IPS-18c (cell line): Measurements from ENCODE around the gene COMMD1.
"Not testable (repeated sequence)": the region's sequence is repeated elsewhere in the genome, so short reads cannot be mapped to it uniquely, and the experiment has no call there.

Experiments
- H3K4me3 ChIP-seq: 2 replicates; pipeline ENCODE4 v1.7.0; 2013; ENCODE audit warnings: low read depth, mild to moderate bottlenecking, low read length, moderate library complexity; ENCODE audit not compliant: insufficient read depth
- H3K9me3 ChIP-seq: one replicate; pipeline ENCODE4 v1.6.1; 2013; ENCODE audit warnings: mild to moderate bottlenecking, low read length, moderate library complexity; ENCODE audit not compliant: control insufficient read depth, insufficient read depth

COMMD1 gene

DNA sequence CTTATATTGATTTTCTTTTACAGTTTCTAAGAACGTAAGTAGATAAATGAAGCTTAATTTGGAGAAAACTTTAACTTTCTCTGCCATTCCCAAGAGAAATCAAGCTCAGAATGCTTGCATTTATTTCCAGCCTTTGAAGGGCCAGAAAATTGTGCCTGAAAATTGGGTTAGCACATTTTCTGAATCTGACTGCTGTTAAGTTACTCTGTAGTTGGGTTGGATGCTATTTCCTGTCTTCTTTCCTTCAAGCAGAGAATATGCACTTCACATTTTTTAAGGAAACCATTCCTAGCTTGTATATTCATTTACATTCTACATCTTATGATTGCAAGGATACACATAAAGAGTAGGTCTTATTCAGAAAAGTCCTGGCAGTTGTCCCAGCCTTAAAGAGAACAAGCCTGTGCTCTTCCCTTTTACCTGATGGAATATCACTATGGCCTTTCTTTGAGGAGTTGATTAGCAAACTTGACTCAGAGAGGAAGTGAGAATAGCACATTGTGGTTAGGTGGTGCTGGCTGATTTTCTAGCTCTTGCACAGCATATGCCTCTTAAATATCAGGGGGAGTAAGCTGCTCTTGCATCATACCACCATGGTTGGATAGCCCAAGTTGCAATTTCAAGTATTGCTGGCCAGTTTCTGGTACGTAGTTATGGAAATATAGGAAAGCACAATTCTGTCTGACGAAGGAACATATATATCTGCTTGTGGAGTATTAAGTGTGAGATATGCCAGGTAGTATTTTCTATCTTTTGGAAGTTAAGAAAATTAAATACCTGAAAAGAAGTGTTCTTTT lies 133.7 kb downstream of the COMMD1 start:
- Histone ChIP-seq H3K9me3 (no peaks in the 10 kb centered on the region), H3K4me3 (no peak overlapping the region)

GRCh38 chr2:62040926-62041325 lies 135.5 kb downstream of the COMMD1 start:
- Histone ChIP-seq H3K4me3 (no peak overlapping the region), H3K9me3 (peaks cover 2% of the 10 kb centered on the region)

DNA sequence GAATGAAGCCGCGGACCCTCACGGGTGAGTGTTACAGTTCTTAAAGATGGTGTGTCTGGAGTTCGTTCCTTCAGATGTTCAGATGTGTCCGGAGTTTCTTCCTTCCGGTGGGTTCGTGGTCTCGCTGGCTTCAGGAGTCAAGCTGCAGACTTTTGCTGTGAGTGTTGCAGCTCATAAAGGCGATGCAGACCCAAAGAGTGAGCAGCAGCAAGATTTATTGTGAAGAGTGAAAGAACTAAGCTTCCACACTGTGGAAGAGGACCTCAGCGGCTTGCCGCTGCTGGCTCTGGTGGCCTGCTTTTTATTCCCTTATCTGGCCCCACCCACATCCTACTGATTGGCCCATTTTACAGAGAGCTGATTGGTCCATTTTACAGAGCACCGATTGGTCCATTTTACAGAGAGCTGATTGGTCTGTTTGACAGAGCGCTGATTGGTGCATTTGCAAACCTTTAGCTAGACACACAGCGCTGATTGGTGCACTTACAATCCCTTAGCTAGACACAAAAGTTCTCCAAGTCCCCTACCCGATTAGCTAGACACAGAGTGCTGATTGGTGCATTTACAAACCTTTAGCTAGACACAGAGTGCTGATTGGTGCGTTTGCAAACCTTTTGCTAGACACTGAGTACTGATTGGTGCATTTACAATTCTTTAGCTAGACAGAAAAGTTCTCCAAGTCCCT lies 136.4 kb downstream of the COMMD1 start:
- not testable (repeated sequence) for H3K4me3 ChIP-seq, H3K9me3 ChIP-seq

DNA sequence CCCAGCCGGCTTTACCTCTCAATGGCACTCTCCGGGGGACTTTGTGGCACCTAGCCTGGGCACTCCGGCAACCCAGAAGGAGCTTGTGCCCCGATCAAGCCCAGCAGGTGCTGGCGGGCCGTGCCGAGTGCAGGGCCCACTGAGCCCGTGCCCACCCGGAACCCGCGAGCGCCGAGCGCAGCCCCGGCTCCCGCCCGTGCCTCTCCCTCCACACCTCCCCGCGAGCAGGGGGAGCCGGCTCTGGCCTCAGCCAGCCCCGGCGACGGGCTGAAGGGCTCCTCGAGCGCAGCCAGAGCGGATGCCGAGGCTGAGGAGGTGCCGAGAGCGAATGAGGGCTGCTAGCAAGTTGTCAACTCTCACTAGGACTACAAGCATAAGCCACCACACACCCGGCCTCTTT lies 136.9 kb downstream of the COMMD1 start:
- peaks cover 2% of the 10 kb centered on the region for H3K9me3 ChIP-seq

DNA sequence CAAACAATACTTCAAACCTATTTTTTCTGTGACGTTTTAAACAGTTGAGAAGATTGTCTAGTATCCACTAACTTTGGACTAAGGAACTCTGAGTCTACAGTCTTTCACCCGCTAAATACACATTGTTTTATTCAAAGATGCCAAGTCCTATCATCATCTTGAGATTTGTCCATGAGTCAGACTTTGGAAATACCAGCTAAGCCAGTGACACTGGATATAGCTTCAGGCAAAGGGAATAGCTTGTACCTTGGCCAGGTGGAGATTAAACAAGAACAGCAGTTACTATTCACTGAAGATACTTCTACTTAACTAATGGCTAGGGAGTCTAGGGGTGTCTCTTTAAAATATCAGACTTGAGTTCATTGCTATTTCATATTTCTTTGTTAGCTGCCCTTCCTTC lies 137.5 kb downstream of the COMMD1 start:
- H3K9me3 ChIP-seq, result peaks cover 2% of the 10 kb centered on the region
- H3K4me3 ChIP-seq, result no peak overlapping the region

More for the DNA sequence above, 136.9 kb downstream of the COMMD1 start:
- no peak overlapping the region for H3K4me3 ChIP-seq

- Histone ChIP-seq H3K9me3 (peaks cover 2% of the 10 kb centered on the region), H3K4me3 (no peak overlapping the region)
Measured at GRCh38 chr2:62045017-62045543, 139.6 kb downstream of the COMMD1 start.

- no peak overlapping the region for H3K4me3 ChIP-seq
- H3K9me3 ChIP-seq, result peaks cover 2% of the 10 kb centered on the region
Measured at GRCh38 chr2:62046141-62046540, 140.7 kb downstream of the COMMD1 start.

- no peaks in the 10 kb centered on the region for H3K9me3 ChIP-seq
- H3K4me3 ChIP-seq, result no peak overlapping the region
Measured at GRCh38 chr2:62050456-62051045, 145.1 kb downstream of the COMMD1 start.

DNA sequence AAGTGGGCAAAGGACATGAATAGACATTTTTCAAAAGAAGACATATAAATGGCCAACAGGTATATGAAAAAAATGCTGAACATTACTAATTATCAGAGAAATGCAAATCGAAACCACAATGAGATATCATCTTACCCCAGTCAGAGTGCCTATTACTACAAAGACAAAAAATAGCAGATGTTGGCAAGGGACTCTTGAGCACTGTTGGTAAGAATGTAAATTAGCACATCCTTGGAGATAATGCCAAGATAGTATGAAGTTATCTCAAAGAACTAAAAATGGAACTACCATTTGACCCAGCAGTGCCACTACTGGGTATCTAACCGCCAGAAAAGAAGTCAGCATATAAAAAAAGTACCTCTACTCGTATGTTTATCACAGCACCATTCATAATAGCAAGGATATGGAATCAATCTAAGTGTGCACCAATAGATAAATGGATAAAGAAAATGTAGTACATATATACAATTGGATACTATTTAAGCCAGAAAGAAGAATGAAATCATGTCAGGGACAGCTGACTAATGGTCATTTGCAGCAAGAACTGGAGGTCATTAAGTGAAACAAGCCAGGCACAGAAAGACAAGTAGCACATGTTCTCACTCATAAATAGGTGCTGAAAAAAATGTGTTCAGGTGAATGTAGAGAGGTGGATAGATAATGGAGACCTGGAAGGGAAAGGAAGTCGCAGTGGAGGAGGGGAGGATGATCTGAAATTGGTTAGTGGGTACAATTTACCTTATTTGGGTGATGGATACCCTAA lies 148.7 kb downstream of the COMMD1 start:
- Histone ChIP-seq H3K9me3 (no peaks in the 10 kb centered on the region), H3K4me3 (no peak overlapping the region)

GRCh38 chr2:62054916-62055450 lies 149.5 kb downstream of the COMMD1 start:
- H3K4me3 ChIP-seq, result no peak overlapping the region
- no peaks in the 10 kb centered on the region for H3K9me3 ChIP-seq

- no peak overlapping the region for H3K4me3 ChIP-seq
- H3K9me3 ChIP-seq, result no peaks in the 10 kb centered on the region
Measured at GRCh38 chr2:62055724-62056336, 150.4 kb downstream of the COMMD1 start.

- Histone ChIP-seq H3K4me3 (no peak overlapping the region), H3K9me3 (no peaks in the 10 kb centered on the region)
Measured at GRCh38 chr2:62056341-62056740, 150.9 kb downstream of the COMMD1 start.

DNA sequence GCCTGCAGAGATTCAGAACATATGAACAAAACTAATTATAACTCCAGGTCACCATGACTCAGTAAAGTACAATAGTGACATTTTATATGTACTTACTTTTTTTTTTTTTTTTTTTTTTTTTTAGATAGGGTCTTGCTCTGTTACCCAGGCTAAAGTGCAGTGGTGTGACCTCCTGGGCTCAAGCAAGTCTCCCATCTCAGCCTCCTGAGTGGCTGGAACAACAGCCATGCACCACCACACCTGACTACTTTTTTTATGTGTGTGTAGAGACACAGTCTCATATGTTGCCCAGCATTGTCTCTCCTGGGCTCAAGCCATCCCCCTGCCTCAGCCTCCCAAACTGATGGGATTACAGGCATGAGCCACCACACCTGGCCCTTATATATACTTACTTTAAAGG lies 159.8 kb downstream of the COMMD1 start:
- Histone ChIP-seq H3K4me3 (no peak overlapping the region), H3K9me3 (no peaks in the 10 kb centered on the region)

- H3K4me3 ChIP-seq, result no peak overlapping the region
- H3K9me3 ChIP-seq, result peaks cover 5% of the 10 kb centered on the region
Measured at GRCh38 chr2:62071126-62071598, 165.7 kb downstream of the COMMD1 start.

- no peak overlapping the region for H3K4me3 ChIP-seq
- H3K9me3 ChIP-seq, result peaks cover 5% of the 10 kb centered on the region
Measured at GRCh38 chr2:62071760-62072680, 166.5 kb downstream of the COMMD1 start.

- H3K4me3 ChIP-seq, result no peak overlapping the region
Measured at GRCh38 chr2:62074233-62074632, 168.8 kb downstream of the COMMD1 start.

More at GRCh38 chr2:62074233-62074632, 168.8 kb downstream of the COMMD1 start:
- H3K9me3 ChIP-seq, result peaks cover 5% of the 10 kb centered on the region
